RWPE2 (cell line): ENCODE data around the gene AKAP6.

Experiments
- ATAC-seq: fragments of 200-7000 bp; cut with Tn5 transposase; 3 replicates; pipeline ENCODE4 v1.9.1; 2021; ENCODE audit warnings: low read depth
- DNase-seq: peaks from one replicate; pipeline ENCODE4 v3.0.0-alpha.2; 2020; ENCODE audit warnings: low spot score
- H3K27ac ChIP-seq: fragments of 450-650 bp; 2 replicates; pipeline ENCODE4 v1.5.1; 2017; ENCODE audit warnings: mild to moderate bottlenecking; ENCODE audit not compliant: poor library complexity, severe bottlenecking
- H3K27me3 ChIP-seq: fragments of 250-450 bp; sonication (Bioruptor Pico); 2 replicates; pipeline ENCODE4 v1.5.1; 2021; ENCODE audit warnings: mild to moderate bottlenecking, moderate library complexity; ENCODE audit not compliant: insufficient read depth, poor library complexity, severe bottlenecking
- H3K36me3 ChIP-seq: fragments of 250-450 bp; sonication (Bioruptor Pico); 2 replicates; pipeline ENCODE4 v1.5.1; 2020; ENCODE audit warnings: low read depth, mild to moderate bottlenecking, moderate library complexity
- H3K4me1 ChIP-seq: fragments of 250-450 bp; sonication (Bioruptor Pico); 2 replicates; pipeline ENCODE4 v1.5.1; 2021; ENCODE audit warnings: mild to moderate bottlenecking, moderate library complexity; ENCODE audit not compliant: insufficient read depth, poor library complexity, severe bottlenecking
- H3K4me3 ChIP-seq: fragments of 250-450 bp; sonication (Bioruptor Pico); 2 replicates; pipeline ENCODE4 v1.5.1; 2021; ENCODE audit warnings: mild to moderate bottlenecking, moderate library complexity; ENCODE audit not compliant: severe bottlenecking
- H3K9me3 ChIP-seq: fragments of 250-450 bp; sonication (Bioruptor Pico); 2 replicates; pipeline ENCODE4 v1.5.1; 2021; ENCODE audit warnings: mild to moderate bottlenecking, moderate library complexity; ENCODE audit not compliant: severe bottlenecking
- TF ChIP-seq, protein P1 (sequence below): fragments of 450-650 bp; IDR thresholded peaks from one replicate; pipeline ENCODE4 v1.5.1; 2017; ENCODE audit warnings: mild to moderate bottlenecking, moderate library complexity; ENCODE audit not compliant: poor library complexity, severe bottlenecking

AKAP6 gene

DNA sequence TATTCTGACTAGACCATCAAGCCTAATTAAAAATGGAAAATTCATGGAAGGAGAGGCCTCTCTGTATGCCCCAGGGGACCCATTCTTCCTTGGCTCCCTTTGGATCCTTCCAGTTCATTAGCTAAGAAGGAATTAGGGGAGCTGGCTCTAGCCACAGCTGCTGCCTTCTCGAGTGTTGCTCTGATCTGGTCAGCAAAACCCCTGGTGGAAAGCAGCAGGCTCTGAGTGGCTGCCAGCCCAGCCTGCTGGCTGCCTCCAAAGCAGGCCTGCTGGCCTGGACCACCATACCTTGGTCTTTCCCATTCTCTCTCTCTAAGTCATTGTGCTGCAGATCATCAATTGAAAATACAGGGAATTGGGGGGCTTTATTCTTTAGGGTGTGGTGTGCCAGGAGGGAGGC is 29.0 kb upstream of the AKAP6 start:
- no peak overlapping the region for H3K27ac ChIP-seq
- no peaks in the 10 kb centered on the region for H3K9me3 ChIP-seq
- no peak overlapping the region for H3K4me3 ChIP-seq
- no peak for ATAC-seq
- no peaks in the 10 kb centered on the region for H3K36me3 ChIP-seq
- no peak for DNase-seq
- H3K4me1 ChIP-seq: no peaks in the 10 kb centered on the region
- TF ChIP-seq, protein P1, sequence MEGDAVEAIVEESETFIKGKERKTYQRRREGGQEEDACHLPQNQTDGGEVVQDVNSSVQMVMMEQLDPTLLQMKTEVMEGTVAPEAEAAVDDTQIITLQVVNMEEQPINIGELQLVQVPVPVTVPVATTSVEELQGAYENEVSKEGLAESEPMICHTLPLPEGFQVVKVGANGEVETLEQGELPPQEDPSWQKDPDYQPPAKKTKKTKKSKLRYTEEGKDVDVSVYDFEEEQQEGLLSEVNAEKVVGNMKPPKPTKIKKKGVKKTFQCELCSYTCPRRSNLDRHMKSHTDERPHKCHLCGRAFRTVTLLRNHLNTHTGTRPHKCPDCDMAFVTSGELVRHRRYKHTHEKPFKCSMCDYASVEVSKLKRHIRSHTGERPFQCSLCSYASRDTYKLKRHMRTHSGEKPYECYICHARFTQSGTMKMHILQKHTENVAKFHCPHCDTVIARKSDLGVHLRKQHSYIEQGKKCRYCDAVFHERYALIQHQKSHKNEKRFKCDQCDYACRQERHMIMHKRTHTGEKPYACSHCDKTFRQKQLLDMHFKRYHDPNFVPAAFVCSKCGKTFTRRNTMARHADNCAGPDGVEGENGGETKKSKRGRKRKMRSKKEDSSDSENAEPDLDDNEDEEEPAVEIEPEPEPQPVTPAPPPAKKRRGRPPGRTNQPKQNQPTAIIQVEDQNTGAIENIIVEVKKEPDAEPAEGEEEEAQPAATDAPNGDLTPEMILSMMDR: no peak
- H3K27me3 ChIP-seq: no peaks in the 10 kb centered on the region

DNA sequence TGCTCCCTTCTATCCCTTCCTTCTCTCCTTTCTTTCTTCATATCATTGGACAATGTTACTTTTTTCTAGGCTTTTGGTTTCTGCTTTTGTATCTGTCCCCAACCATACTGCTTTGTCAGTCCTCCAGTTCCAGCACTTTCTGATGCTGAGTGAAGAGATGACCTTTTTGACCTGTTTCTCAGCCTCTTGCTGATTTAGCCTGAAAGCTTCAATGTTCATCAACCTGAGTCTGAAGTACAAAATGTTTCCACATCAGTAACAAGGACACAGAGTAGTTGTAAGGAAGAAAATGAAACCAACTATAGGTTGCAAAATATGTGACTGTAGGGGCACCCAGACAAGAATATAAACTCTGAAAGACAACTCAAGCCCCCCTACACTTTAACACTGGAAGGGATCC is 25.2 kb upstream of the AKAP6 start:
- Histone ChIP-seq H3K9me3 (no peaks in the 10 kb centered on the region), H3K27me3 (no peaks in the 10 kb centered on the region), H3K27ac (no peak overlapping the region), H3K36me3 (no peaks in the 10 kb centered on the region), H3K4me3 (no peak overlapping the region), H3K4me1 (no peaks in the 10 kb centered on the region)
- no peak for ATAC-seq
- TF ChIP-seq, protein P1: no peak
- DNase-seq: no peak

DNA sequence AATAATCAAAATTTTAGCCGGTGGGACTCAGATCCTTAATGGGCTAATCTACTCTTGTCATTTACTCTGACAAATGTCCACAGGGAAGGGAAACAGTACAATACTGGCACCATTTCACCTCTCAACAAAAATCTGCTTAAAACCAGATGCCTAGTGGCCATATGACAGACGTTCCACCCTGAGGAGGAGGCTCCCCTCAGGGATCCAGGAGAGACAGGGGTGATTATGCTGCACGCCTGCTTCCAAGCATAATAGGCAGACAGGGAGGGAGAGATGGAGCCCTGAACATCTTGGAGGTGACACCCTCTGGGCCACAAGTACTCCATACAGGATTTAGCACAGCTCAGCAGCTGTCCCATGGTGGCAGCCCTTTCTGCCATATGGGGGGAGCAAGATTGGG is 24.8 kb upstream of the AKAP6 start:
- no peaks in the 10 kb centered on the region for H3K4me1 ChIP-seq
- DNase-seq (no peak), ATAC-seq (no peak)
- no peak overlapping the region for H3K4me3 ChIP-seq
- H3K9me3 ChIP-seq: no peaks in the 10 kb centered on the region
- H3K27me3 ChIP-seq: no peaks in the 10 kb centered on the region
- no peak overlapping the region for H3K27ac ChIP-seq
- no peaks in the 10 kb centered on the region for H3K36me3 ChIP-seq
- TF ChIP-seq, protein P1: no peak

DNA sequence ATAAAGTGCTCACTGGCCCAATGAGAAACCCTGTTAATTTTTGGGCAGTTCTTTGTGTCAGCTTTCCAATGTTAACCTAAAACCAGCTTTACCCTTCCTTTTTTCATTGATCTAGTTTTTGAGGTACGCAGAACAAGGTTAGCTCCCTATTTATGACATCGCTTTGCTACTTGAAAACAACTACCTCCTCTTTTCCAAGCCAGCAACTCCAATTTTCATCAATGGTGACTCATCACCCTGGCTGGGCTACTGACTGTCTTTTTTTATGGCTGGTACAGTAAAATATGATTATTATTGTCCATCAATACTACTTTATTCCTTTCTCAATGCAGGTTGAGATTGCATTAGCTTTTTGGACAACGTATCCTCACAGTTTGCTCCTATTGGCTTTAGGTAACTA is 22.5 kb upstream of the AKAP6 start:
- H3K4me3 ChIP-seq: no peak overlapping the region
- no peaks in the 10 kb centered on the region for H3K9me3 ChIP-seq
- ATAC-seq: no peak
- DNase-seq: no peak
- no peaks in the 10 kb centered on the region for H3K27me3 ChIP-seq
- no peaks in the 10 kb centered on the region for H3K36me3 ChIP-seq
- H3K4me1 ChIP-seq: no peaks in the 10 kb centered on the region
- TF ChIP-seq, protein P1: no peak
- no peak overlapping the region for H3K27ac ChIP-seq

DNA sequence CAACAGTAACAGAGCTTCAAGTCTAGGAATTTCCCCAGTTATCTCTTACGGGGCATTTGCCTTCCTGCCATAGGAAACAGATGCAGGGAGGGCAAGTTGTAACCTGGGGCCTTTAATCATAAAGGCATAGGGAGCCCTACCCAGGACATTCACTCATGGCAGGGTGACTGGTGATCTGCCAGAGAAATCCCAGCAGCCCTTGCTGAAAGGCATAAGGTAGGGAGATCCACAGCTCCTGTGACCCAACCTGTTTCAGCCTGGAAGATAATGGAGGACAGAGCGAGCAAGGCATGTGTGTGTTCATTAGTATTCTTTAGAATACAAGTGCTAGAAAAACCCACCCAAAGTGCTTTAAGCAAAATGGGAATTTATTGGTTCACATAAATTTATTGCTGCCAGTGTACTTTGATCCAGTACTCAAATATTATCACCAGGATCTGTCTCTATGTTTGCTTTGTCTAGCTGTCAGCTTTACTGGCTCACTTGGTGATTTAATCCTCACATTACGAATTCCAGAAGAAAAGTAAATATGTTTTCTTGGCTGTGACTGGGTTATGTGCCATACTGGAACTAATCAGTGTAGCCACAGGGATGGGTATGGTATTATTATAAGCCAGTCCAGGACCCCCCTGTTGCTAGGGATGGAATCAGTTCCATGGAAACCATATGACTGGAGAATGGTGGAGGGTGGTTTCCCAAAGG is 21.1 kb upstream of the AKAP6 start:
- TF ChIP-seq, protein P1: no peak
- Histone ChIP-seq H3K4me3 (no peak overlapping the region), H3K36me3 (no peaks in the 10 kb centered on the region), H3K9me3 (no peaks in the 10 kb centered on the region), H3K27ac (peak overlapping the region; percentile 6), H3K27me3 (no peaks in the 10 kb centered on the region), H3K4me1 (no peaks in the 10 kb centered on the region)
- ATAC-seq: peak; percentile 51; the same call in 1 of the 3 replicates
- no peak for DNase-seq
